ENCODE results near the gene AKR1D1.

GRCh38 chr7:138127996-138128395 is 51.7 kb downstream of the AKR1D1 start:
- no peak for TF ChIP-seq POLR2AphosphoS5 (IDR thresholded peaks at IDR 0.05)
- TF ChIP-seq CTCF (IDR thresholded peaks at IDR 0.05) = no peak
- no peak for TF ChIP-seq EP300 (IDR thresholded peaks at IDR 0.05)
